ENCODE results near the gene B2M.
"Not testable (repeated sequence)": the region's sequence is repeated elsewhere in the genome, so short reads cannot be mapped to it uniquely, and the experiment has no call there.

DNA sequence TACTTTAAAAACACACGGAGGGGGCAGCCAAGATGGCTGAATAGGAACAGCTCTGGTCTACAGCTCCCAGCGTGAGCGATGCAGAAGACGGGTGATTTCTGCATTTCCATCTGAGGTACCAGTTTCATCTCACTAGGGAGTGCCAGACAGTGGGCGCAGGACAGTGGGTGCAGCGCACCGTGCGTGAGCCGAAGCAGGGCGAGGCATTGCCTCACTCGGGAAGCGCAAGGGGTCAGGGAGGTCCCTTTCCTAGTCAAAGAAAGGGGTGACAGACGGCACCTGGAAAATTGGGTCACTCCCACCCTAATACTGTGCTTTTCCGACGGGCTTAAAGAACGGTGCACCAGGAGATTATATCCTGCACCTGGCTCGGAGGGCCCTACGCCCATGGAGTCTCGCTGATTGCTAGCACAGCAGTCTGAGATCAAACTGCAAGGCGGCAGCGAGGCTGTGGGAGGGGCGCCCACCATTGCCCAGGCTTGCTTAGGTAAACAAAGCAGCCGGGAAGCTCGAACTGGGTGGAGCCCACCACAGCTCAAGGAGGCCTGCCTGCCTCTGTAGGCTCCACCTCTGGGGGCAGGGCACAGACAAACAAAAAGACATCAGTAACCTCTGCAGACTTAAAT lies 28.0 kb downstream of the B2M start:
- not testable (repeated sequence) for TF ChIP-seq CTCF (optimal IDR thresholded peaks at IDR 0.05 in 1 of 3, IDR thresholded peaks at IDR 0.05 in 1 of 3, conservative IDR thresholded peaks at IDR 0.05 in 1 of 3; ENCODE audit: extremely low read depth in 1 of 3, insufficient read depth in 2 of 3, low read length in 3 of 3); EZH2 (IDR thresholded peaks at IDR 0.05; ENCODE audit: low read length)

Data from keratinocyte (primary cell).